ENCODE data around the gene NCOA7.
"Not testable (repeated sequence)": the region's sequence is repeated elsewhere in the genome, so short reads cannot be mapped to it uniquely, and the experiment has no call there.

NCOA7 gene

GRCh38 chr6:125950716-125951115 lies 160.0 kb downstream of the NCOA7 start:
- not testable (repeated sequence) for DNase-seq (ENCODE audit: low read depth)

- DNase-seq (ENCODE audit: low read depth), result no peak
Measured at GRCh38 chr6:125951323-125951722, 160.6 kb downstream of the NCOA7 start.

GRCh38 chr6:125952764-125953501 lies 162.2 kb downstream of the NCOA7 start:
- no peak for DNase-seq (ENCODE audit: low read depth)

- no peak for DNase-seq (ENCODE audit: low read depth)
Measured at GRCh38 chr6:125953502-125953875, 162.7 kb downstream of the NCOA7 start.

GRCh38 chr6:125954735-125955339 lies 164.1 kb downstream of the NCOA7 start:
- no peak for DNase-seq (ENCODE audit: low read depth)

- no peak for DNase-seq (ENCODE audit: low read depth)
Measured at GRCh38 chr6:125955973-125956372, 165.2 kb downstream of the NCOA7 start.

GRCh38 chr6:125956506-125957390 lies 166.0 kb downstream of the NCOA7 start, which contains the start of gene HINT3:
Gene HINT3, plus strand, starts transcription at chr6:125956770. Its CDS starts 208 bp downstream, at chr6:125956978.
- peak; percentile 93 for DNase-seq (ENCODE audit: low read depth)

- no peak for DNase-seq (ENCODE audit: low read depth)
Measured at GRCh38 chr6:125957391-125957693, 166.6 kb downstream of the NCOA7 start.

GRCh38 chr6:125957845-125958244 lies 167.1 kb downstream of the NCOA7 start:
- DNase-seq (ENCODE audit: low read depth), result no peak

- DNase-seq (ENCODE audit: low read depth), result no peak
Measured at GRCh38 chr6:125959041-125959440, 168.3 kb downstream of the NCOA7 start.

GRCh38 chr6:125961117-125961516 lies 170.4 kb downstream of the NCOA7 start:
- no peak for DNase-seq (ENCODE audit: low read depth)

GRCh38 chr6:125962900-125963497 lies 172.2 kb downstream of the NCOA7 start:
- DNase-seq (ENCODE audit: low read depth), result no peak

- no peak for DNase-seq (ENCODE audit: low read depth)
Measured at GRCh38 chr6:125963817-125964216, 173.1 kb downstream of the NCOA7 start.

GRCh38 chr6:125966569-125966968 lies 175.8 kb downstream of the NCOA7 start:
- no peak for DNase-seq (ENCODE audit: low read depth)

GRCh38 chr6:125968493-125968892 lies 177.7 kb downstream of the NCOA7 start:
- DNase-seq (ENCODE audit: low read depth), result no peak

- no peak for DNase-seq (ENCODE audit: low read depth)
Measured at GRCh38 chr6:125970760-125971159, 180.0 kb downstream of the NCOA7 start.

GRCh38 chr6:125972478-125972877 lies 181.7 kb downstream of the NCOA7 start:
- DNase-seq (ENCODE audit: low read depth), result not testable (repeated sequence)

- no peak for DNase-seq (ENCODE audit: low read depth)
Measured at GRCh38 chr6:125974214-125974866, 183.6 kb downstream of the NCOA7 start.

- no peak for DNase-seq (ENCODE audit: low read depth)
Measured at GRCh38 chr6:125979101-125979500, 188.3 kb downstream of the NCOA7 start.
